ENCODE results near the gene THNSL1.

Gene THNSL1

GRCh38 chr10:25061125-25061524 lies 44.7 kb downstream of the THNSL1 start:
- no peak for DNase-seq

- no peak for DNase-seq
These were observed 45.5 kb downstream of the THNSL1 start for GRCh38 chr10:25061711-25062449.

- no peak for DNase-seq
These were observed 46.7 kb downstream of the THNSL1 start for GRCh38 chr10:25063157-25063556.

- no peak for DNase-seq
These were observed 47.2 kb downstream of the THNSL1 start for GRCh38 chr10:25063644-25064043.

GRCh38 chr10:25064401-25064800 lies 48.0 kb downstream of the THNSL1 start:
- DNase-seq, result no peak

GRCh38 chr10:25065761-25066476 lies 49.5 kb downstream of the THNSL1 start:
- DNase-seq, result no peak

- no peak for DNase-seq
These were observed 52.0 kb downstream of the THNSL1 start for GRCh38 chr10:25068152-25069058.

- DNase-seq, result no peak
These were observed 54.8 kb downstream of the THNSL1 start for GRCh38 chr10:25071227-25071626.

- no peak for DNase-seq
These were observed 56.4 kb downstream of the THNSL1 start for GRCh38 chr10:25072786-25073185.

GRCh38 chr10:25075825-25076224 lies 59.4 kb downstream of the THNSL1 start:
- DNase-seq, result no peak
